ENCODE results near the gene FRS3. TPM values are rescaled to one million over a fixed set of nuclear protein-coding genes. Genes with fewer than 3 reads are reported as not detected.

Gene FRS3
- total and polyA plus RNA-seq, 2 experiments from 2014 or later: 1.3 to 3.3 TPM

DNA sequence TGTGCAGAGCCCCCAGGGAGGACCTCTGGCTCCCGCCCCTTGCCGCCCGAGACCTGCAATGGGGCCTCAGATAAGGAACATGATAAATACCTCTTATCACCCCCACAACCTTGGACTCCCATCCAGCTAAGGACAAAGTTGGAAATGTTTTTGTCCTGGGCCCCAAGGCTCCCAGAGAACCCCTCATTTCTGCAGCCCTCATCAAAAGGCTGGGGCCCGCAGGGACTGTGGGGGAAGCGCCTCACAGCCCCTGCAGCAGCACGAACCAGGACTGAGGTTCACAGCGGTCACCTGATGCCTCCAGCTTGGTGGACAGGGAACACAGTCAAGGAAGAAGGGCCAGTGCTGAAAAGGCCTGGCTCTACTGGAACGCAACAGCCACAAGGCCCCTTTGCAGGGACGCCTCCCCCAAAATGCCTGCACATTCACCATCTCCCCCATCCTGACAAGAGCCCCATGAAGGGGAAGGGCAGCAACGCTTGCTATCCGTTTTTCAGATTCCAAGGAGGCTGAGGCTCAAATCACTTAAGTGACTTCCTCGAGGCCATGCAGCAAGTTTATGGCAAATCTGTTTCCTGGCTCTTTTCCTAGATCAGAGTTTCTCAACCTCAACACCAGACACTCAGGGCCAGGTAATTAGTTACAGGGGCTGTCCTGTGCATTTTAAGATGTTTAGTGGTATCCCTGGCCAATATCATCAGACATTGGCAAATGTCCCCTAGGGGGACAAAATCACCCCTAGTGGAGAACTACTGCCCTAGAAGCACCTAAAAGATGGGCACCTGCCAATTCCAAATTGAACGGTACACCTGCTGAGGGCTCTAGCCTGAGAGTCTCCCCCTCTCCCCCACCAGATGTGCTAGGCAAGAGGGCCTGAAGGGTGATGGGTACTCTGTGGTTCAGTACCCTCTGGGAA, 54.9 kb downstream of the FRS3 start:
- Mint-ChIP-seq H3K4me3 (no peak overlapping the region), H3K4me1 (peaks cover 36% of the 10 kb centered on the region), H3K9me3 (no peaks in the 10 kb centered on the region), H3K36me3 (ENCODE audit: low read depth) (no peaks in the 10 kb centered on the region), H3K27me3 (ENCODE audit: insufficient read depth, low read depth, poor library complexity) (peaks cover 5% of the 10 kb centered on the region), H3K27ac (no peak overlapping the region)
- H2AFZ ChIP-seq: no peak overlapping the region
- no peaks in the 10 kb centered on the region for H3K36me3 ChIP-seq (ENCODE audit: insufficient read depth)
- H3K79me2 ChIP-seq (replicated peaks; ENCODE audit: insufficient read depth): no peaks in the 10 kb centered on the region
- no peak overlapping the region for H3K4me3 ChIP-seq
- H4K20me1 ChIP-seq (replicated peaks; ENCODE audit: insufficient read depth): no peaks in the 10 kb centered on the region
- peaks cover 18% of the 10 kb centered on the region for H3K4me1 ChIP-seq (ENCODE audit: insufficient read depth)
- no peak overlapping the region for H3K4me2 ChIP-seq
- H3F3A ChIP-seq (replicated peaks; ENCODE audit: low read depth): no peaks in the 10 kb centered on the region
- no peaks in the 10 kb centered on the region for H3K9me2 ChIP-seq (ENCODE audit: insufficient read depth)
- TF ChIP-seq ZNF331 (CRISPR knock-in tag; IDR thresholded peaks at IDR 0.05; ENCODE audit: low read depth): no peak
- no peak for TF ChIP-seq EZH2phosphoT487 (IDR thresholded peaks at IDR 0.05; ENCODE audit: unreplicated experiment)
- TF ChIP-seq, protein P1, sequence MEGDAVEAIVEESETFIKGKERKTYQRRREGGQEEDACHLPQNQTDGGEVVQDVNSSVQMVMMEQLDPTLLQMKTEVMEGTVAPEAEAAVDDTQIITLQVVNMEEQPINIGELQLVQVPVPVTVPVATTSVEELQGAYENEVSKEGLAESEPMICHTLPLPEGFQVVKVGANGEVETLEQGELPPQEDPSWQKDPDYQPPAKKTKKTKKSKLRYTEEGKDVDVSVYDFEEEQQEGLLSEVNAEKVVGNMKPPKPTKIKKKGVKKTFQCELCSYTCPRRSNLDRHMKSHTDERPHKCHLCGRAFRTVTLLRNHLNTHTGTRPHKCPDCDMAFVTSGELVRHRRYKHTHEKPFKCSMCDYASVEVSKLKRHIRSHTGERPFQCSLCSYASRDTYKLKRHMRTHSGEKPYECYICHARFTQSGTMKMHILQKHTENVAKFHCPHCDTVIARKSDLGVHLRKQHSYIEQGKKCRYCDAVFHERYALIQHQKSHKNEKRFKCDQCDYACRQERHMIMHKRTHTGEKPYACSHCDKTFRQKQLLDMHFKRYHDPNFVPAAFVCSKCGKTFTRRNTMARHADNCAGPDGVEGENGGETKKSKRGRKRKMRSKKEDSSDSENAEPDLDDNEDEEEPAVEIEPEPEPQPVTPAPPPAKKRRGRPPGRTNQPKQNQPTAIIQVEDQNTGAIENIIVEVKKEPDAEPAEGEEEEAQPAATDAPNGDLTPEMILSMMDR (conservative IDR thresholded peaks at IDR 0.05; ENCODE audit: low read depth in 2 of 2): peak in 1 of 2 experiments; percentile 17; a peak in 1 of 4 replicates
- no peak overlapping the region for H3K27ac ChIP-seq (ENCODE audit: low read depth)
- no peak for DNase-seq (ENCODE audit: low spot score)
- no peak for ATAC-seq
- no peaks in the 10 kb centered on the region for H3K27me3 ChIP-seq (ENCODE audit: insufficient read depth)

DNA sequence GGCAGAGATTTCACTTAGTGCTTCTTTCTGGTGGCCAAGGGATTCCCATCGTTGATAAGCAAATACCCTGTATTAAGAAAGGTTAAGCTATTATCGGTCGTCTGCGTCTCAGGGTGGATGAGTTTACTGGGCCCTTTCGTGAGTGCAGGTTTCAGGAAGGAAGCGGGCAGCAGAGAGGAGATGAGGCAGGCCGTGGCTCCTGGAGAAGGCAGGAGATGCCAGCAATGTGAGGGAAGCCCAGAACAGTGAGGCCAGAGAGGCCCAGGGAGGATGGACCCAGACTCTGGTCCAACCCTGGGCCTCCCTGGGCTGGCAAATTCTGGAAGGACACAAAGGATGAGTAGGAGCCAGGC, 55.5 kb downstream of the FRS3 start:
- TF ChIP-seq ZNF331 (CRISPR knock-in tag; IDR thresholded peaks at IDR 0.05; ENCODE audit: low read depth) (no peak), JUNB (IDR thresholded peaks at IDR 0.05; ENCODE audit: unreplicated experiment) (no peak), CREB1 (CRISPR knock-in tag; IDR thresholded peaks at IDR 0.05; ENCODE audit: low read depth) (no peak), NANOG (IDR thresholded peaks at IDR 0.05; ENCODE audit: borderline replicate concordance) (no peak), POLR2AphosphoS5 (IDR thresholded peaks at IDR 0.05; ENCODE audit: low read depth) (no peak)
- TF ChIP-seq, protein P2, sequence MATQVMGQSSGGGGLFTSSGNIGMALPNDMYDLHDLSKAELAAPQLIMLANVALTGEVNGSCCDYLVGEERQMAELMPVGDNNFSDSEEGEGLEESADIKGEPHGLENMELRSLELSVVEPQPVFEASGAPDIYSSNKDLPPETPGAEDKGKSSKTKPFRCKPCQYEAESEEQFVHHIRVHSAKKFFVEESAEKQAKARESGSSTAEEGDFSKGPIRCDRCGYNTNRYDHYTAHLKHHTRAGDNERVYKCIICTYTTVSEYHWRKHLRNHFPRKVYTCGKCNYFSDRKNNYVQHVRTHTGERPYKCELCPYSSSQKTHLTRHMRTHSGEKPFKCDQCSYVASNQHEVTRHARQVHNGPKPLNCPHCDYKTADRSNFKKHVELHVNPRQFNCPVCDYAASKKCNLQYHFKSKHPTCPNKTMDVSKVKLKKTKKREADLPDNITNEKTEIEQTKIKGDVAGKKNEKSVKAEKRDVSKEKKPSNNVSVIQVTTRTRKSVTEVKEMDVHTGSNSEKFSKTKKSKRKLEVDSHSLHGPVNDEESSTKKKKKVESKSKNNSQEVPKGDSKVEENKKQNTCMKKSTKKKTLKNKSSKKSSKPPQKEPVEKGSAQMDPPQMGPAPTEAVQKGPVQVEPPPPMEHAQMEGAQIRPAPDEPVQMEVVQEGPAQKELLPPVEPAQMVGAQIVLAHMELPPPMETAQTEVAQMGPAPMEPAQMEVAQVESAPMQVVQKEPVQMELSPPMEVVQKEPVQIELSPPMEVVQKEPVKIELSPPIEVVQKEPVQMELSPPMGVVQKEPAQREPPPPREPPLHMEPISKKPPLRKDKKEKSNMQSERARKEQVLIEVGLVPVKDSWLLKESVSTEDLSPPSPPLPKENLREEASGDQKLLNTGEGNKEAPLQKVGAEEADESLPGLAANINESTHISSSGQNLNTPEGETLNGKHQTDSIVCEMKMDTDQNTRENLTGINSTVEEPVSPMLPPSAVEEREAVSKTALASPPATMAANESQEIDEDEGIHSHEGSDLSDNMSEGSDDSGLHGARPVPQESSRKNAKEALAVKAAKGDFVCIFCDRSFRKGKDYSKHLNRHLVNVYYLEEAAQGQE (IDR thresholded peaks at IDR 0.05; ENCODE audit: unreplicated experiment): no peak
- TF ChIP-seq, protein P3, sequence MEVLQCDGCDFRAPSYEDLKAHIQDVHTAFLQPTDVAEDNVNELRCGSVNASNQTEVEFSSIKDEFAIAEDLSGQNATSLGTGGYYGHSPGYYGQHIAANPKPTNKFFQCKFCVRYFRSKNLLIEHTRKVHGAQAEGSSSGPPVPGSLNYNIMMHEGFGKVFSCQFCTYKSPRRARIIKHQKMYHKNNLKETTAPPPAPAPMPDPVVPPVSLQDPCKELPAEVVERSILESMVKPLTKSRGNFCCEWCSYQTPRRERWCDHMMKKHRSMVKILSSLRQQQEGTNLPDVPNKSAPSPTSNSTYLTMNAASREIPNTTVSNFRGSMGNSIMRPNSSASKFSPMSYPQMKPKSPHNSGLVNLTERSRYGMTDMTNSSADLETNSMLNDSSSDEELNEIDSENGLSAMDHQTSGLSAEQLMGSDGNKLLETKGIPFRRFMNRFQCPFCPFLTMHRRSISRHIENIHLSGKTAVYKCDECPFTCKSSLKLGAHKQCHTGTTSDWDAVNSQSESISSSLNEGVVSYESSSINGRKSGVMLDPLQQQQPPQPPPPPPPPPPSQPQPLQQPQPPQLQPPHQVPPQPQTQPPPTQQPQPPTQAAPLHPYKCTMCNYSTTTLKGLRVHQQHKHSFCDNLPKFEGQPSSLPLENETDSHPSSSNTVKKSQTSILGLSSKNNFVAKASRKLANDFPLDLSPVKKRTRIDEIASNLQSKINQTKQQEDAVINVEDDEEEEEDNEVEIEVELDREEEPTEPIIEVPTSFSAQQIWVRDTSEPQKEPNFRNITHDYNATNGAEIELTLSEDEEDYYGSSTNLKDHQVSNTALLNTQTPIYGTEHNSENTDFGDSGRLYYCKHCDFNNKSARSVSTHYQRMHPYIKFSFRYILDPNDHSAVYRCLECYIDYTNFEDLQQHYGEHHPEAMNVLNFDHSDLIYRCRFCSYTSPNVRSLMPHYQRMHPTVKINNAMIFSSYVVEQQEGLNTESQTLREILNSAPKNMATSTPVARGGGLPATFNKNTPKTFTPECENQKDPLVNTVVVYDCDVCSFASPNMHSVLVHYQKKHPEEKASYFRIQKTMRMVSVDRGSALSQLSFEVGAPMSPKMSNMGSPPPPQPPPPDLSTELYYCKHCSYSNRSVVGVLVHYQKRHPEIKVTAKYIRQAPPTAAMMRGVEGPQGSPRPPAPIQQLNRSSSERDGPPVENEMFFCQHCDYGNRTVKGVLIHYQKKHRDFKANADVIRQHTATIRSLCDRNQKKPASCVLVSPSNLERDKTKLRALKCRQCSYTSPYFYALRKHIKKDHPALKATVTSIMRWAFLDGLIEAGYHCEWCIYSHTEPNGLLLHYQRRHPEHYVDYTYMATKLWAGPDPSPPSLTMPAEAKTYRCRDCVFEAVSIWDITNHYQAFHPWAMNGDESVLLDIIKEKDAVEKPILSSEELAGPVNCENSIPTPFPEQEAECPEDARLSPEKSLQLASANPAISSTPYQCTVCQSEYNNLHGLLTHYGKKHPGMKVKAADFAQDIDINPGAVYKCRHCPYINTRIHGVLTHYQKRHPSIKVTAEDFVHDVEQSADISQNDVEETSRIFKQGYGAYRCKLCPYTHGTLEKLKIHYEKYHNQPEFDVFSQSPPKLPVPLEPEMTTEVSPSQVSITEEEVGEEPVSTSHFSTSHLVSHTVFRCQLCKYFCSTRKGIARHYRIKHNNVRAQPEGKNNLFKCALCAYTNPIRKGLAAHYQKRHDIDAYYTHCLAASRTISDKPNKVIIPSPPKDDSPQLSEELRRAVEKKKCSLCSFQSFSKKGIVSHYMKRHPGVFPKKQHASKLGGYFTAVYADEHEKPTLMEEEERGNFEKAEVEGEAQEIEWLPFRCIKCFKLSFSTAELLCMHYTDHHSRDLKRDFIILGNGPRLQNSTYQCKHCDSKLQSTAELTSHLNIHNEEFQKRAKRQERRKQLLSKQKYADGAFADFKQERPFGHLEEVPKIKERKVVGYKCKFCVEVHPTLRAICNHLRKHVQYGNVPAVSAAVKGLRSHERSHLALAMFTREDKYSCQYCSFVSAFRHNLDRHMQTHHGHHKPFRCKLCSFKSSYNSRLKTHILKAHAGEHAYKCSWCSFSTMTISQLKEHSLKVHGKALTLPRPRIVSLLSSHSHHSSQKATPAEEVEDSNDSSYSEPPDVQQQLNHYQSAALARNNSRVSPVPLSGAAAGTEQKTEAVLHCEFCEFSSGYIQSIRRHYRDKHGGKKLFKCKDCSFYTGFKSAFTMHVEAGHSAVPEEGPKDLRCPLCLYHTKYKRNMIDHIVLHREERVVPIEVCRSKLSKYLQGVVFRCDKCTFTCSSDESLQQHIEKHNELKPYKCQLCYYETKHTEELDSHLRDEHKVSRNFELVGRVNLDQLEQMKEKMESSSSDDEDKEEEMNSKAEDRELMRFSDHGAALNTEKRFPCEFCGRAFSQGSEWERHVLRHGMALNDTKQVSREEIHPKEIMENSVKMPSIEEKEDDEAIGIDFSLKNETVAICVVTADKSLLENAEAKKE (CRISPR knock-in tag; IDR thresholded peaks at IDR 0.05): no peak
- Mint-ChIP-seq H3K9me3 (no peaks in the 10 kb centered on the region), H3K36me3 (ENCODE audit: low read depth) (no peaks in the 10 kb centered on the region), H3K27me3 (ENCODE audit: insufficient read depth, low read depth, poor library complexity) (peaks cover 5% of the 10 kb centered on the region), H3K4me1 (peaks cover 29% of the 10 kb centered on the region), H3K4me3 (no peak overlapping the region), H3K27ac (no peak overlapping the region)
- no peak overlapping the region for H3K27ac ChIP-seq (ENCODE audit: low read depth)
- H3K27me3 ChIP-seq (ENCODE audit: insufficient read depth): no peaks in the 10 kb centered on the region
- no peaks in the 10 kb centered on the region for H3K79me2 ChIP-seq (replicated peaks; ENCODE audit: insufficient read depth)
- H2AFZ ChIP-seq: no peak overlapping the region
- H3K4me3 ChIP-seq: no peak overlapping the region
- ATAC-seq: no peak
- peaks cover 12% of the 10 kb centered on the region for H3K4me1 ChIP-seq (ENCODE audit: insufficient read depth)
- no peaks in the 10 kb centered on the region for H4K20me1 ChIP-seq (replicated peaks; ENCODE audit: insufficient read depth)
- no peaks in the 10 kb centered on the region for H3K36me3 ChIP-seq (ENCODE audit: insufficient read depth)
- no peaks in the 10 kb centered on the region for H3F3A ChIP-seq (replicated peaks; ENCODE audit: low read depth)
- no peak overlapping the region for H3K4me2 ChIP-seq
- H3K9me2 ChIP-seq (ENCODE audit: insufficient read depth): no peaks in the 10 kb centered on the region
- no peak for DNase-seq (ENCODE audit: low spot score)

Data from GM23338 (cell line).